NCI-H2107 (cell line): ENCODE data around the gene SMIM45.
"Not testable (repeated sequence)": the region's sequence is repeated elsewhere in the genome, so short reads cannot be mapped to it uniquely, and the experiment has no call there.

Source experiments
- DNase-seq: peaks from one replicate; lab custom pipeline; 2025; lab: John Stamatoyannopoulos, UW

SMIM45 gene

GRCh38 chr22:41935015-41935351 lies 17.0 kb upstream of the SMIM45 start:
- no peak for DNase-seq

GRCh38 chr22:41935509-41935908 lies 16.4 kb upstream of the SMIM45 start:
- no peak for DNase-seq

- DNase-seq, result no peak
Observed at GRCh38 chr22:41936894-41937169, 15.1 kb upstream of the SMIM45 start.

- DNase-seq, result no peak
Observed at GRCh38 chr22:41939981-41940831, 11.7 kb upstream of the SMIM45 start.

- no peak for DNase-seq
Observed at GRCh38 chr22:41940832-41941765, 10.9 kb upstream of the SMIM45 start.

GRCh38 chr22:41943661-41944209 lies 8.2 kb upstream of the SMIM45 start:
- DNase-seq, result no peak

- DNase-seq, result peak; percentile 66
Observed at GRCh38 chr22:41946629-41947423, 5.1 kb upstream of the SMIM45 start, which contains the start of gene CENPM. Gene CENPM (minus strand): TSS chr22:41947152. CDS start chr22:41947076, 76 bp downstream.

- DNase-seq, result no peak
Observed at GRCh38 chr22:41947424-41948080, 4.4 kb upstream of the SMIM45 start.

GRCh38 chr22:41948142-41948541 lies 3.8 kb upstream of the SMIM45 start:
- no peak for DNase-seq

- not testable (repeated sequence) for DNase-seq
Observed at GRCh38 chr22:41948928-41949296, 3.0 kb upstream of the SMIM45 start.

- DNase-seq, result no peak
Observed at GRCh38 chr22:41949297-41949965, 2.5 kb upstream of the SMIM45 start.

- no peak for DNase-seq
Observed at GRCh38 chr22:41952713-41953112, 763 bp downstream of the SMIM45 start.

GRCh38 chr22:41957941-41958556 lies 6.1 kb downstream of the SMIM45 start:
- no peak for DNase-seq

- DNase-seq, result no peak
Observed at GRCh38 chr22:41963453-41964111, 11.6 kb downstream of the SMIM45 start.

GRCh38 chr22:41964112-41964491 lies 12.2 kb downstream of the SMIM45 start:
- no peak for DNase-seq

- DNase-seq, result no peak
Observed at GRCh38 chr22:41966225-41966606, 14.3 kb downstream of the SMIM45 start.

GRCh38 chr22:41966607-41967240 lies 14.8 kb downstream of the SMIM45 start:
- no peak for DNase-seq

GRCh38 chr22:41968601-41969000 lies 16.7 kb downstream of the SMIM45 start:
- DNase-seq, result no peak

GRCh38 chr22:41969110-41969646 lies 17.2 kb downstream of the SMIM45 start, which contains the start of gene SEPTIN3:
Gene SEPTIN3 (plus strand): TSS chr22:41969443. CDS start chr22:41971493, 2,050 bp downstream.
- DNase-seq, result no peak
